GM18526 (cell line): ENCODE measurements around the gene KISS1R.

ENCODE experiments used
- POLR2A ChIP-seq: IDR thresholded peaks from 3 replicates; pipeline ENCODE4 v1.6.1; 2011; ENCODE audit not compliant: insufficient read length; ENCODE audit errors: extremely low read depth

KISS1R gene

DNA sequence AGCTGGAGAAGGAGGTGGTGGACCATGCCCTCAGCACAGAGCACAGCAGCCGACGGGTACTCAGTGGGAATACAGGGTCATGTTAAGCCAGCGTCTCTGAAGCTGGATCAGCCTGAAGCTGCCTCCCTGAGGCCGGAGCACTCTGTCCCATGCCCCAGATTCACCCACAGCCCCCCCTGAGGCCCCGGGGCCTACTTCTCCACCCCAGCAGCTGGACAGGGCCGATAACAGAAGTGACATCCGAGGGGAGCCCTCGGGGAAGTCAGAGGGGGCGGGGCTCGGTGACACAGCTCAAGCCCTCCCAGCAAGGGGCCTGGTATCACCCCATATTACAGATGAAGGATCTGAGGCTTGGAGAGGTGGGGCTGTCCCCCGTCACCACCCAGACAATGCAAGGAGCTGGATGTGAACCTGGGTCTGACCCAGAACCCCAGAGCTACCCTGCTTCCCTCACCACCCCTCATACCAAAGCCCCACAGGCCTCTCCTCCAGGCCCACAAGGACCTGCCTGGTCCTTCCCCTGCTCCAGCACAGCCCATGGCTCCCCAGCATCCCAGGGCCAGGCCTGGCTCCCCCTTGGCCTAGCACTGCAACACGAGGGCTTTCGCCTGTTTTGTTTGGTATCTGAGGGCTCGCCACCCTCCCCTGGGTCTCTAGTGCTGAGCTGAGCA is 9.8 kb upstream of the KISS1R start:
- TF ChIP-seq POLR2A = no peak

GRCh38 chr19:911197-912033 is 5.7 kb upstream of the KISS1R start:
- no peak for TF ChIP-seq POLR2A

- no peak for TF ChIP-seq POLR2A
Observed at GRCh38 chr19:912181-913079, 4.7 kb upstream of the KISS1R start.

DNA sequence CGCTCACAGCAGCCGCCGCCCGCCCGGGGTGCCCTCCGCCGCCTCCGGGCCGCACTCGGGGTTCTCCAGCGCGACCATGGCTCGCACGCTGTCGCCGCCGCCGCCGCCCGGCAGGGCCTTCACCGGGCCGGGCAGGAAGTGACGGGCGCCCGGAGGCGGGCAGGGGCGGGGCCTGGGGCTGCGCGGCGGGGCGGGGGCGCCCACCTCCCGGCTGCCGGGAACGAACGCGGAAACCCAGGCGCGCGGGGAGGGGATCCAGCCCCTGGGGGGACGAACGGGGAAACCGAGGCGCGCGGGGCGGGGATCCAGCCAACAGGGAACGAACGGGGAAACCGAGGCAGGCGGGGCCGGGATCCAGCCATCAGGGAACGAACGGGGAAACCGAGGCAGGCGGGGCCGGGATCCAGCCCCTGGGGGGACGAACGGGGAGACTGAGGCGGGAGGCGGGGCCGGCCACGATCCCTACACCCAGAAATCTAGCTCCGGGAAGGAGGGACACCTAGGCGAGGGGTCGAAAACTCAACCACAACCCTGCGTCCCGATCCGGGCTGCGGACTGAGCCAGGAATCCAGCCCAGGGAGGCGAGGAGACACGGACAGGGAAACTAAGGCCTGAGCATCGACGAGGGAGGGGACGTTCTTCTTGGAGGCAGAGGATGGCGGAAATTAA is 3.9 kb upstream of the KISS1R start, which contains the start of gene R3HDM4:
TSS of gene R3HDM4 (minus strand) at position 140 of the 669 bp plus-strand sequence. CDS start at position 78, 62 bp downstream.
- TF ChIP-seq POLR2A = peak; percentile 66

GRCh38 chr19:916645-917322 is 349 bp upstream of the KISS1R start:
- TF ChIP-seq POLR2A = no peak

- no peak for TF ChIP-seq POLR2A
Observed at GRCh38 chr19:918152-918437, 962 bp downstream of the KISS1R start.

DNA sequence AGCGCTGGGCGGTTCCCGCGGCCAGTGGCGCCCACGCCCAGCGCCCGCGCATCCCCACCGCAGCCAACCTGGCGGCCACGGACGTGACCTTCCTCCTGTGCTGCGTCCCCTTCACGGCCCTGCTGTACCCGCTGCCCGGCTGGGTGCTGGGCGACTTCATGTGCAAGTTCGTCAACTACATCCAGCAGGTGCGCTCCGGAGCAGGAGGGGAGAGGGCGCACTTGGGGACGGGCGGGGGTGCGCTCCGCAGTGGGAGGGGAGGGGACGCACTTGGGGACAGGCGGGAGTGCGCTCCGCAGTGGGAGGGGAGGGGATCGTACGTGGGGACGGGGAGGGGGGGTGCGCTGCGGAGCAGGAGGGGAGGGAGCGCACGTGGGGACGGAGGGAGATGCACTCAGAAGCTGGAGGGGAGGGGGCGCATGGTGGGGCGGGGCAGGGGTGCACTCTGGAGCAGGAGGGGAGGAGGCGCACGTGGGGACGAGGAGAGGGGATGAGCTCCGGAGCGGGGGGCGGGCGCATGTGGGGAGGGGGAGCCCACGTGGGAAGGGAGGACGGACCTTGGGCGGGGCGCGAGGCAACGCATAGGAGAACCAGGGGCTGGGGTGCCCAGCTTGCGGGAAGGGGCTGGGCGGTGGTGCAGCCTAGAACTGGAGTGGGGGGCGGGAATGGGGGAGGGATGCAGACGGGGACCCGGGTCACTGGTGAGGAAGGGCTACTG is 1.5 kb downstream of the KISS1R start:
- no peak for TF ChIP-seq POLR2A

- no peak for TF ChIP-seq POLR2A
Observed at GRCh38 chr19:919199-920050, 2.3 kb downstream of the KISS1R start.

- peak; percentile 35 for TF ChIP-seq POLR2A
Observed at GRCh38 chr19:920051-920864, 3.1 kb downstream of the KISS1R start.

GRCh38 chr19:924553-925086 is 7.5 kb downstream of the KISS1R start:
- TF ChIP-seq POLR2A = no peak

- TF ChIP-seq POLR2A = peak; percentile 40
Observed at GRCh38 chr19:925087-925525, 8.0 kb downstream of the KISS1R start.

GRCh38 chr19:925526-926322 is 8.6 kb downstream of the KISS1R start, which contains the start of gene ARID3A:
Gene ARID3A (plus strand): TSS chr19:926035. CDS start chr19:929529, 3,494 bp downstream.
- TF ChIP-seq POLR2A = peak; percentile 65
